HG03571 (cell line): ENCODE measurements around the gene RRP1.
"Not testable (repeated sequence)": the region's sequence is repeated elsewhere in the genome, so short reads cannot be mapped to it uniquely, and the experiment has no call there.

Source experiments
- ATAC-seq: cut with Tn5 transposase; IDR thresholded peaks from one replicate; pipeline ENCODE4 v1.9.1; 2021; ENCODE audit not compliant: unreplicated experiment

Gene RRP1

DNA sequence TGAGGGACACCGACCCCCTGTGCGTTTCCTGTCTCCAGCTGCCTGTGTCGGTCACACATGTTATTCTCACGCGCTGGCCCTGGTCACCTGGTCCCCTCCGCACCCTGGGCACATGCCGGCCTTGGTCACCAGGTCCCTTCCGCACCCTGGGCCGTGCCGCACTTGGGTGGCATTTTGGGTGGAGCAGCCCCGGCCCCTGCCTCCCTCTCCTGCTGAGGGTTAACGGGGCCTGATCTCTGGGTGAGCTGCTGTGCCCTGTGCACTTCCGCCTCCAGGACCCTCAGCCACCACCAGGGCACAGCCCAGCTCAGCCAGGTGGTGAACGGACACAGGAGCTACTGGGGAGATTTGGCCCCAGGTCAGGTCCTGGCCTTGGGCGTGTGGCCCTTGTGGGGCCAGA is 26.6 kb downstream of the RRP1 start:
- no peak for ATAC-seq

DNA sequence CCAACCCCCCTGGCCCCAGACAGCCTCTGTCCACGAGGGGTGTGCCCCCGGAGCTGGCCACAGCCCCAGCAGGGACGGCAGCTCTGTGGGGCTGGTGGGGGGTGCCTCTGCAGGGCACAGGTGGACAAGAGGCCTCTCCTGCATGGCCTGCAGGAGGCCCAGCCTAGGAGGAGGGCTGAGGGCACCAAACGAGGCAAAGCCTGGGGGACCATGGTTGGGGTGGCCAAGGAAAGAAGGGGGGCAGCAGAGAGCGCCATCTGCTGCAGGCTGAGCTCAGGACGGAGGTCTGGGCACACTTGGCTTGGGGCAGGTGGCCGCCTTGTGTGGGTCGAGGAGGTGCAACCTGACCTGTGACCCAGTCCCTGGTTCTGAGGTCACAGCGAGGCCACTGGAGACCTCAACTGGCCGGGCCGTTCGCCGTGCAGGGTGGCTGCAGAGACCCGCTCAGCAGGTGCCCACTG is 27.3 kb downstream of the RRP1 start:
- no peak for ATAC-seq

GRCh38 chr21:43817157-43818086 is 28.0 kb downstream of the RRP1 start:
- no peak for ATAC-seq

DNA sequence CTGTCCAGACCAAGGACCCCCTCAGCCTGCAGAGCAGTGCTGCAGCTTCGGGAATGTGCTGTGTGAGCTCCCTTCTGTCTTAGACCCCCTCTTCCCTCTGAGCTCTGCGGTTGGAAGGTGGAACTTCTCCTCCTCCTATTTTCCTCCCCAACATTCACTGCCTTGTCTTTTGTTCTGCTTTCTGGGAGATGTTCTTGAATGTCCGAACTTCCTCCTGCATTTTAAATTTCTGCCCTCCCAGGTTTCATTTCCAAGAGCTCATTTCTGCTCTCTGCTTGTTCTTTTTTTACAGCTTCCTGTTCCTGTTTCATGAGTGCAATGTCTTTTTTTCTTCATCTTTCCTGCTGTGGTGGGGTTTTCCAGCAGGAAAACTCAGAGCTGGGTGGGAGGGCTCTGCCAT is 29.3 kb downstream of the RRP1 start:
- ATAC-seq: no peak

- no peak for ATAC-seq
These were observed 30.4 kb downstream of the RRP1 start for GRCh38 chr21:43819511-43820405.

- ATAC-seq: no peak
These were observed 31.1 kb downstream of the RRP1 start for GRCh38 chr21:43820466-43820865.

- ATAC-seq: not testable (repeated sequence)
These were observed 32.8 kb downstream of the RRP1 start for GRCh38 chr21:43822166-43822565.

DNA sequence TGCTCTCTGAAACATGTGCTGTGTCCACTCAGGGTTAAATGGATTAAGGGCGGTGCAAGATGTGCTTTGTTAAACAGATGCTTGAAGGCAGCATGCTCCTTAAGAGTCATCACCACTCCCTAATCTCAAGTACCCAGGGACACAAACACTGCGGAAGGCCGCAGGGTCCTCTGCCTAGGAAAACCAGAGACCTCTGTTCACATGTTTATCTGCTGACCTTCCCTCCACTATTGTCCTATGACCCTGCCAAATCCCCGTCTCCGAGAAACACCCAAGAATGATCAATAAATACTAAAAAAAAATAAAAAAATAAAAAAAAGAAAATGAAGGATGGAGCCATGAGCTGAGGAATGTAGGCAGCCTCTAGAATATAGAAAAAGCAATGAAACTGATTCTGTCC is 33.4 kb downstream of the RRP1 start:
- ATAC-seq: not testable (repeated sequence)

DNA sequence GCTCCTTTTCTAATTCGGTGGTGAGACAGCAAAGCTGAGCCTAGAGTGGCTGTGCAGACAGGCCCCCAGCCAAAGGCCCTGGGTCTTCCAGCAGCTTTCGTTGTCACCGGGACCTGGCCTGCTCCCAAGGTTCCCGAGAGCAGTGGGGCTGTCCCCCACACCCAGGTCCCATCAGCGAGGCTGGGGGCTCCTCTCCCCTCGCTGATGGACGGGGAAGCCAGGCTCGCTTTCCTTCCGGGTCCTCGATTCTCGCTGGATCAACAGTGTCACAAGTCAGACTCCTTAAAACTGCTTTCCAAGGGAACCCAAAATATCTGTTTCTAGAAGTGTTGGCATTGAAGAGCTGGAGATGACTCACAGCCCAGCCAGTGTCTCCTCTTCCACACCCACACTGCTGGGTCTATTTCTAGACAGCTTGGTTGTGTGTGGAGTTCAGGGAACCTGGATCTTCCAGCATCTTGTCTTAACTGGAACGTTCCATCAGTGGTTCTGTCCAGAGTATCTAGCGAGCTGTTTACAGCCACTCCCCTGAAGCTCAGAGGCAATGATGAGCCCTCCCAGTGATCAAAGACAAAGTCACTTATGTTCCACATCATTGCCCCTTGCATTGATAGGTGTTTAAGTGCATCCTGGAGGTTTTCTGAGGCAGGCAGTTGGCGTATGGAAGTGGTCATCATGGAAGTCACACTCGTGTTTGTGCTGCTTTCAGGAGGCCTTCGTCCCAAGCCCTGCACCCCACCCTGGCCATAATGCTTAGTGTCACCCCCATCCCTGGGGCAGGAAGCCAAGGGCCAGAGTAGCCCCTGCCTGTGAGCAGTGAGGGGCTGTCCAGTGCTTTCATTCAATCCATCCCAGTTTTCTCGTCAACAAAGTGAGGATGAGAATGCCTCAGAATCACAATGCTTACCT is 35.2 kb downstream of the RRP1 start:
- no peak for ATAC-seq

GRCh38 chr21:43825242-43825935 is 36.0 kb downstream of the RRP1 start:
- ATAC-seq: no peak

GRCh38 chr21:43825936-43826622 is 36.7 kb downstream of the RRP1 start:
- ATAC-seq: no peak

- ATAC-seq: no peak
These were observed 37.2 kb downstream of the RRP1 start for GRCh38 chr21:43826623-43826974.

DNA sequence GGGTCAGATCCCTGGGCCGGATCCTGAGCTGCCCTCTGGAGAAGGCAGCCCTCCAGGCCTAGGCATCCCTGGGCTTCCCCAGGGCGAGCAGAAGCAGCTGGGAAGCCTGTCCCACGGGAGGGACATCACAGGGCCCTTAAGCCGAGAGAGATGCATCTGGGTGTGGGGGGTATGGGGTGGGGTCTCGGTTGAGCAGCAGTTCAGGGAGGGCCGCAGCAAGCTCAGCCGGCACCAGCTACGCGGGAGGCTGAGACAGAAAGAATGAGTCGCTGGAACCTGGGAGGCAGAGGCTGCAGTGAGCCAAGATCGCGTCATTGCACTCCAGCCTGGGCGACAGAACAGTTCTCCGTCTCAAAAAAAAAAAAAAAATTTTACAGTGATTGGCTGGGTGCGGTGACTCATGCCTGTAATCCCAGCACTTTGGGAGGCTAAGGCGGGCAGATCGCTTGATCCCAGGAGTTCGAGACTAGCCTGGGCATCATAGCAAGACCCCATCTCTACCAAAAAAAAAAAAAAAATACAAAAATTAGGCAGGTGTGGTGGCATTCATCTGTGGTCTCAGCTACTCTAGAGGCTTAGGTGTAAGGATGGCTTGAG is 37.7 kb downstream of the RRP1 start:
- no peak for ATAC-seq

- ATAC-seq: no peak
These were observed 39.8 kb downstream of the RRP1 start for GRCh38 chr21:43829161-43829560.

- no peak for ATAC-seq
These were observed 40.3 kb downstream of the RRP1 start for GRCh38 chr21:43829575-43830119.

DNA sequence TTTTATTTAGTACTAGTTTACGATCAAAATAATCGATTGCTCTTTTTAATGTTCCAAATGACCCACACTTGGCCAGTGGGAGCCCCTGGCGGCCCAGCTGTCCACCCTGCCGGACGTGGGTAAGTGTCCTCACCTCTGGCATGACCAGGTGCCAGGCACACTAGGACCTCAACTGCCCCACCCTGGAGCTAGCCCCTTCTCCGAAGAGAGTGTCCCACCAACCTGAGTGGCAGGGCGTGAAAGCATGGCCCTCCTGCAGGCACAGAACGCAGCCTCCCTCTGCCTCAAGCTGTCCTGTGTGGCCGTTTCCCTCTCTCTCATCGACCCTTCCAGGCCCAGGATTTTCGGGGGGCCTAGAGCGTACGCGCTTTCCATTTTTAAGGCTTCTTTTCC is 42.8 kb downstream of the RRP1 start:
- no peak for ATAC-seq

GRCh38 chr21:43832648-43833047 is 43.3 kb downstream of the RRP1 start:
- no peak for ATAC-seq

DNA sequence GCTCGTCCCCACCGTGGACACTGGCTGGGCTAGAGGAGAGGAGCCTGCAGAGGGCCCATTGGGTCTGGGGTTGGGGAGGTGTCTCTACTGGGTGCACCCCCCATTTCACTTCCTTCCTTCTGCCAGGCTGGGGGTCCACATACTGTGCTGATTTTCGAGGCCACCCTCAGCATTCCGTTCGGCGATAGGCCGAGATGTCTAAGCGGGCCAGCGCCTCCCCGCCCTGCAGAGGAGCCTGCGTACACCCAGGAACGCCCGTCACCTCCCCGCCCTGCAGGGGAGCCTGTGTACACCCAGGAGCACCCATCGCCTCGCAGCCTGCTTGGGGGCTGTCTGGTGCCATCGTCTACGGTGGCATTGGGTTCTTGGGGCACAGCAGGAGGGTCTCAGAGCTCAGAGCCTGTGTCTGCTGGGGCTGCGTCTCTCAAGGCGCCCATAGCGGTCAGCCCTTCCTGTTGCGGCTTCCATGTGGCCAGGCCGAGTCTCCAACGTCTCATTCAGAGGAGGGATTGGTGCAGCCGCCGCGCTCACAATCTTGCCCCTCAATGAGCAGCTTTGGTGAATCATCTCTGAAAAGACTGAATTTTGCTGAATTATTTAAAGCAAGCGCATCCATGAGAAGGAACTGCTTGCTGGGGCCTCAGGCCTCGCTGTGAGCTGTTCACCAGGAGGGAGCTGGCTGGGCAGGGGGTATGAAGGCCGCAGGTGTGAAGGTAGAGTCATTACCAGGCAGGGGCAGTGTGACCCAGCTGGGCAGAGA is 44.9 kb downstream of the RRP1 start:
- ATAC-seq: no peak
